GM18511 (cell line): ENCODE measurements around the gene LTA.
"Not testable (repeated sequence)": the region's sequence is repeated elsewhere in the genome, so short reads cannot be mapped to it uniquely, and the experiment has no call there.

Source experiments
- ATAC-seq: cut with Tn5 transposase; IDR thresholded peaks from one replicate; pipeline ENCODE4 v1.9.1; 2021; ENCODE audit warnings: mild to moderate bottlenecking, moderate library complexity; ENCODE audit not compliant: unreplicated experiment

Gene LTA

GRCh38 chr6:31586008-31586407 is 13.9 kb downstream of the LTA start, which contains the start of gene LST1:
LST1 (plus strand) TSS chr6:31586277; CDS start chr6:31587300, 1,023 bp downstream.
- no peak for ATAC-seq

GRCh38 chr6:31586599-31587281 is 14.7 kb downstream of the LTA start:
- no peak for ATAC-seq

- no peak for ATAC-seq
Measured at GRCh38 chr6:31587791-31588777, 16.0 kb downstream of the LTA start.

- no peak for ATAC-seq
Measured at GRCh38 chr6:31588871-31589650, 17.0 kb downstream of the LTA start.

- not testable (repeated sequence) for ATAC-seq
Measured at GRCh38 chr6:31590691-31591090, 18.6 kb downstream of the LTA start.

GRCh38 chr6:31592396-31592771 is 20.3 kb downstream of the LTA start:
- ATAC-seq = no peak

- no peak for ATAC-seq
Measured at GRCh38 chr6:31597006-31597405, 24.9 kb downstream of the LTA start.

GRCh38 chr6:31607317-31607716 is 35.2 kb downstream of the LTA start:
- ATAC-seq = no peak

GRCh38 chr6:31609519-31610406 is 37.7 kb downstream of the LTA start:
- no peak for ATAC-seq

GRCh38 chr6:31610968-31611367 is 38.9 kb downstream of the LTA start:
- ATAC-seq = no peak

- ATAC-seq = no peak
Measured at GRCh38 chr6:31614075-31614619, 42.1 kb downstream of the LTA start.

- ATAC-seq = no peak
Measured at GRCh38 chr6:31614684-31615578, 42.8 kb downstream of the LTA start, which contains the start of gene AIF1. AIF1 (plus strand) TSS chr6:31615234; CDS start chr6:31615330, 96 bp downstream.

GRCh38 chr6:31615748-31616147 is 43.7 kb downstream of the LTA start:
- ATAC-seq = no peak

- no peak for ATAC-seq
Measured at GRCh38 chr6:31617010-31617409, 44.9 kb downstream of the LTA start.

GRCh38 chr6:31619805-31620585 is 47.9 kb downstream of the LTA start:
- ATAC-seq = peak; percentile 88

- ATAC-seq = peak; percentile 43
Measured at GRCh38 chr6:31620586-31621319, 48.7 kb downstream of the LTA start, which contains the start of gene PRRC2A. PRRC2A (plus strand) TSS chr6:31620715; CDS start chr6:31622790, 2,075 bp downstream.

- ATAC-seq = no peak
Measured at GRCh38 chr6:31621320-31621939, 49.3 kb downstream of the LTA start.
